GM08714 (cell line): ENCODE data around the gene SHISA5.

ENCODE experiments used
- H3K4me3 ChIP-seq: fragments of 200-500 bp; sonication (Bioruptor generic); 2 replicates; pipeline ENCODE4 v1.5.1; 2014; ENCODE audit warnings: mild to moderate bottlenecking, low read length, inconsistent platforms
- ZNF274 ChIP-seq: IDR thresholded peaks from 2 replicates; pipeline ENCODE4 v1.6.1; 2012; ENCODE audit warnings: mild to moderate bottlenecking, low read depth, low read length

The SHISA5 gene

DNA sequence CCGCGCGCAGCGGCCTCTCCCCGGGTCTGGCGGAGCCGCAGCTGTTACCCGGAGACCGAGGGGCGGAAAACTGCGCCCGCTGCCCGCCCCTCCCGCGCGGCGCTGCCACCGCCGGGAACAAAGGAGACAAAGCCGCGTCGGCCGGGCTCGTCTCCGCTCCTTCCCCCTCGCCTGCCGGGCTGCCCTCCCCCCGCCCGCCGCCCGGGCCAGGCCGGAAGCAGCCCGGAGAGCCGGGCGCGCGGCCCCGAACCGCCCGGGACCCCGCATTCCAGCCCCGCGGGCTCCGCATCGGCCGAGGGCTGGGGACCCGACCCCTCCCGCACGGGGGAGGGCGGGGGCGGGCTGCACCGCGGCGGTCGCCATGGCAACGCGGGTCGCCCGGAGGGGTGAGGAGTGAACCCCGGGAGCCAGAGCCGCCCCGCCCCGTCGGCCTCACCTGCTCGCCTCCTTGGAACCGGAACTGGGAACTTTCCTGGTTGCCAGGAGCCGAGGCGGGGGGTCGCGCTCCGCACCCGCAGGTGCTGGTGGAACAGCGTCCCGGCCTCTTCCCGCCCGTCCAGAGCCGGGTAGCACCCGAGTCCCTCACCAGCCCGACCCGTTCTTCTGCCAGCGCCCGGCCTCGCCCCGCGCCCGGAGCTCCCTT lies 74.5 kb downstream of the SHISA5 start:
- peak overlapping the region; percentile 66 for H3K4me3 ChIP-seq
- TF ChIP-seq ZNF274, result no peak

DNA sequence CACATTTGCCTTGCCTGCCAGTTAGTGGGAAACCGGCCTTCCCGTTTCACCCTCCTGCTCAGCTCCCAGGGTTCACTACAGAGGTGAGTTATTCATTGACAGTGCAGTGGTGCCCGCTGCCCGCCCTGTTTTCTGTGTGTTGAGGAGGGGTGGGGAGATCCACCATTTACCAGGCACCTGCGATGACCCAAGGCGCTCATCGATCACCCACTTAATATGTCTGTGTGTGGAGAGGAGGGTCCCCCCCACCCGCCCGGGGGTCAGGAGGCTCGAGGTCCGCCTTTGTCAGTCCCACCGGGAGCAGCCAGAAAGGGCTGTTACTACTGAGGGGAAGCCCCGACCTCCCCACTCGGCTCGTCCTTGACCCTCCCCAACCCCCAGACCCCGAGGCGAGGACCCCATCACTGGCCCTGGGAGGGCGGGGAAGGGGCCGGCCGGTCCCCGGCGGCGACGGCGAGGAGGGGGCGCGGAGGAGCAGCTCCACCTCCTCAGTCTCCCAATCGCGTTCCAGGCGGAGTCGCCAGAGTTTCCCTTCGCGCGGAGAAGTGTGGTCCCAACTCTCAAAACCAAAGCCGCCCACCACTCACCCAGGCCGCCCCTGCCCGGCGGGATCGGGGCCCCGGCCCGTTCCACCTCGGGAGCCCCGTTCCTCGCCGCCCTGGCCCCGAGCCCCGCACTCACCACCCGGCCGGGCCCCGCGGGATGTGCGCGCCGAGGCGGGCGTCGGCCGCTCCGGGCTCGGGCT lies 75.2 kb downstream of the SHISA5 start:
- no peak for TF ChIP-seq ZNF274
- peak overlapping the region; percentile 66 for H3K4me3 ChIP-seq

DNA sequence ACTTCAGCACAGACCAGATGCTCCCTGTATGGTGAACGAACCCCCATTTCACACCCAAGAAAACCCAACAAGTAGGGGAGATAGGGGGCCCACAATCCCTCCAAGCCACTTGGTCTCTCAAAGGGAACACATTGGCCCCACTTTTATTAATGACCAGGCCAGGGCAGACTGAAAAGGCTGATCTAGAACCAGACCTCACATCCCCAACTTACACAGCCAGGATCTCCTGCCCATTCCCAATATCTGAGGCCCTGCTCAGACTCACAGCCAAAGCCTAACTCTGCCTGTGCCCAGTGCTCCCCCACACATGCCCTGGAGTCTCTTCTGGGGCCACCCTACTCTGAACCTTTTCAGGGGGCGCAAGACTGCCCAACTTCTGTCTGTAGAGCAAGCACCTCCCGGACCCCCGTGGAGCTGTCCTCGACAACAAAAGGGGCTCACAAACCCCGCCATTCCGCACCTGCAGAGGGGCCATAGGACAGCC lies 75.8 kb downstream of the SHISA5 start:
- no peak for TF ChIP-seq ZNF274
- peak overlapping the region; percentile 16; the same call in 1 of the 2 replicates for H3K4me3 ChIP-seq

DNA sequence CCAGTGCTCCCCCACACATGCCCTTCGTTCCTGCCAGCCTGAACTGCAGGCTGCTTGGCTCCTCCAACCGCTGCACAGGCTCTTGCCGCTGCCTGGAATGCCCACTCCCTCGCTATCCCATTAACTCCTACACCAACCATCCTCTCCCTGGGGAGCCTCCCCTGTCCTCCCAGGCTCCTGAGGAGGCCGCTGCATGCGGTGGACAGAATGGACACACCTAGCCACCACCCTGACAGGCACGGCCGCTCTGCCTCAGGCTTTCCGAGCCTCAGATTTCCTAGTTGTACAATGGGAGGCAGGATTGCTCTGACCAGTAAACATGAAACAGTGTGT lies 76.4 kb downstream of the SHISA5 start:
- TF ChIP-seq ZNF274, result no peak
- no peak overlapping the region for H3K4me3 ChIP-seq

- no peak for TF ChIP-seq ZNF274
- no peak overlapping the region for H3K4me3 ChIP-seq
Observed at GRCh38 chr3:48426944-48427629, 76.9 kb downstream of the SHISA5 start.

GRCh38 chr3:48426401-48426909 lies 77.5 kb downstream of the SHISA5 start:
- TF ChIP-seq ZNF274, result no peak
- no peak overlapping the region for H3K4me3 ChIP-seq

DNA sequence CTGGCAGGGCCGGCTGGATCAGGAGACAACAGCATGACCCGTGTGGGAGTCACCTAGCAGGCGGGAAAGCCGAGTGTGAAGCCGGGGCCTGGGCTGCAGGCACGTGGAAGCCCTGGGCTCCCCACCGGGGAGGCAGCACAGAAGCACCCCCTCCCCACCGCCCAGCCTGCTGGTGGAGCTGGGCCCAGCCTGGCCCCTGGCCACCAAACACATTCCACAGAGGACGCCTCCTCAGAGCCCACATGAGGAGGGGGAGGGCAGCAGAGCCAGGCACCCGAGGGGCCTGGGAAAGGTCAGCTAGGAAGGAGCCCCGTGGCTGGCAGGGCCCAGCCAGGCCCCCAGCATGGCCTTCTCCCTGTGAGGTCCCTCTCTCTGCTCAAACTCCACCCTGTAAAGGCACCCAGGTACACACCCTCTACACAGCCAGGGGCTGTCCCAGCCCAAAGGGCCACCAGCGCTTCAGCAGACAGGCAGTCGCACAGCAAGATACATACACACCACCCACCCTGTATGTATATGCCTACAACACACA lies 78.6 kb downstream of the SHISA5 start:
- no peak for TF ChIP-seq ZNF274

GRCh38 chr3:48423883-48424695 lies 79.9 kb downstream of the SHISA5 start:
- no peak for TF ChIP-seq ZNF274
- no peak overlapping the region for H3K4me3 ChIP-seq

More for the DNA sequence above, 78.6 kb downstream of the SHISA5 start:
- no peak overlapping the region for H3K4me3 ChIP-seq

DNA sequence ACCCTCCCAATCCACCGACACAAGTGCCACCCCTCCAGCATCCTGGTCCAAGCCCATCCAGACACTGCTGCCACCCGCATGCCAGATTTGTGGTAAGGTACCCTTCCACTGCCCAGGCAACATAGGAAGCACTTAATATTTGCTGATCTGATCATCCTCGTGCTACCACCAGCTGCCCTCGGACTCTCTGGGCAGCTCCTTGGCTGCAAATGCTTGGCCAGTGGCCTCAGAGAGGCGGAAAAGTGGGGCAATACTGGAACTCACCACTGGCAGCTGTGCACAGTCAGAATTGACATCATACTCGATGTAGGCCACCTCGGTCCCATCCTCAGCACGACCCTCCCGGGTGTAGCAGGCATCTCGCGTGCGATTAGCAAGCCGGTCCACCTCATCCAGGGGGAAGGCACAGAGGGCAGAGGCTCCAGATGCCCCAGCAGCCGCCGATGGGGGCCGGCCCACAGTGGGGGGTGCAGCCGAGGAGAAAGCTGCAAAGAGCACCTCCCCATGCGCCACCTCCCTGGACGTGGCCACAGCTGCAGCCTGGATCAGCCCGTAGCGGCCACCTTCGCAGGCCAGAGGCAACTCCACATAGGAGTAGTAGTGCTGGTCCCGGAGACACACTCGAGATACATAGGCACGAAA lies 80.6 kb downstream of the SHISA5 start:
- H3K4me3 ChIP-seq, result no peak overlapping the region
- no peak for TF ChIP-seq ZNF274

GRCh38 chr3:48422681-48423080 lies 81.3 kb downstream of the SHISA5 start:
- TF ChIP-seq ZNF274, result no peak
- no peak overlapping the region for H3K4me3 ChIP-seq

GRCh38 chr3:48422272-48422671 lies 81.7 kb downstream of the SHISA5 start:
- TF ChIP-seq ZNF274, result no peak
- no peak overlapping the region for H3K4me3 ChIP-seq

DNA sequence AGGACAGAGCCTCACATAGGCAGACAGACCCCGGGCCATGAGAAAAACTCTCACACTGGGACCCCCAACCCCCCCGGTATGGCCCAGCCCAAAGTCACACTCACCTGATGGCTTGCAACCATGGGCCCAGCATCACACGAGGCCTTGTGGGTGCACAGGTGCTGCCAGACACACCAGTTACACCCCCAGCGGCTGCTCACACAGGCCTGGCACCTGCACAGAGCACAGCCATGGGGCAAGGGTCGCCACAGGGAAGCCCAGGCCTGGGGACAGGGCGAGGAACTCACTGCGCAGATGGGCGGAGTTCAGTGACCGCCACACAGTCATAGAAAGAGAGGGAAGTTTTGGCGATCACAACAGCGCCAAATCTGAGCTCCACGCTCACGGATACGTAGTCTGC lies 83.4 kb downstream of the SHISA5 start:
- no peak overlapping the region for H3K4me3 ChIP-seq
- TF ChIP-seq ZNF274, result no peak

GRCh38 chr3:48419597-48419996 lies 84.4 kb downstream of the SHISA5 start:
- no peak overlapping the region for H3K4me3 ChIP-seq
- TF ChIP-seq ZNF274, result no peak
